Stimulated activated CD8-positive, alpha-beta memory T cell treated with anti-CD3 and anti-CD28 coated beads, Interleukin-15, amount 100 ng/mL, for 48 hours (primary cell): Measurements from ENCODE around the gene KCNJ4.
"Not testable (repeated sequence)": the region's sequence is repeated elsewhere in the genome, so short reads cannot be mapped to it uniquely, and the experiment has no call there.

Source experiments
- DNase-seq, 2 donors: peaks; one replicate each; pipeline ENCODE4 v3.0.0-alpha.2; 2020; ENCODE audit warnings: low read depth in 2 of 2

The KCNJ4 gene

GRCh38 chr22:38471237-38471636 is 16.2 kb upstream of the KCNJ4 start:
- no peak for DNase-seq

GRCh38 chr22:38470179-38470578 is 15.2 kb upstream of the KCNJ4 start:
- not testable (repeated sequence) for DNase-seq

GRCh38 chr22:38469306-38469781 is 14.3 kb upstream of the KCNJ4 start:
- DNase-seq: no peak

- DNase-seq: no peak
These were observed 13.7 kb upstream of the KCNJ4 start for GRCh38 chr22:38468443-38469305.

- peak; percentile 53 to 66 for DNase-seq
These were observed 13.0 kb upstream of the KCNJ4 start, which contains the start of gene KDELR3 for GRCh38 chr22:38467904-38468442. Gene KDELR3, plus strand, starts transcription at chr22:38468096. Its CDS starts 138 bp downstream, at chr22:38468234.

- DNase-seq: no peak
These were observed 12.5 kb upstream of the KCNJ4 start for GRCh38 chr22:38467438-38467903.

- no peak for DNase-seq
These were observed 10.9 kb upstream of the KCNJ4 start for GRCh38 chr22:38465673-38466490.

- DNase-seq: no peak
These were observed 10.1 kb upstream of the KCNJ4 start for GRCh38 chr22:38464992-38465672.

- DNase-seq: no peak
These were observed 8.2 kb upstream of the KCNJ4 start for GRCh38 chr22:38462960-38463784.

- peak; percentile 50 to 62 for DNase-seq
These were observed 6.5 kb upstream of the KCNJ4 start for GRCh38 chr22:38461414-38462081.

- DNase-seq: no peak
These were observed 6.0 kb upstream of the KCNJ4 start for GRCh38 chr22:38461057-38461413.

GRCh38 chr22:38460426-38460840 is 5.4 kb upstream of the KCNJ4 start:
- DNase-seq: no peak

GRCh38 chr22:38456841-38457699 is 2.1 kb upstream of the KCNJ4 start:
- DNase-seq: no peak

GRCh38 chr22:38456272-38456835 is 1.4 kb upstream of the KCNJ4 start:
- no peak for DNase-seq

GRCh38 chr22:38455530-38456271 is 702 bp upstream of the KCNJ4 start:
- DNase-seq: no peak

- no peak for DNase-seq
These were observed 485 bp downstream of the KCNJ4 start for GRCh38 chr22:38454353-38455075.

GRCh38 chr22:38453996-38454352 is 1.0 kb downstream of the KCNJ4 start:
- no peak for DNase-seq
